Measurements from ENCODE around the gene CHRNA5. TPM values are rescaled to one million over a fixed set of nuclear protein-coding genes. Genes with fewer than 3 reads are reported as not detected.

The CHRNA5 gene
- total RNA-seq, 1 experiment from 2014 or later: 10.0 TPM

- Histone ChIP-seq H3K27me3 (ENCODE audit: control insufficient read depth, insufficient read depth, low read length) (peaks cover 36% of the 10 kb centered on the region), H3K36me3 (replicated peaks; ENCODE audit: control insufficient read depth, insufficient read depth, low read length) (no peaks in the 10 kb centered on the region), H3K4me3 (ENCODE audit: insufficient read depth, low read depth, low read length) (peak overlapping the region; percentile 63)
- peak; percentile 92 for DNase-seq
Measured at GRCh38 chr15:78620021-78620526, 54.8 kb downstream of the CHRNA5 start.

- Histone ChIP-seq H3K36me3 (replicated peaks; ENCODE audit: control insufficient read depth, insufficient read depth, low read length) (no peaks in the 10 kb centered on the region), H3K4me3 (ENCODE audit: insufficient read depth, low read depth, low read length) (peak within 1 kb of the TSS; percentile 63), H3K27me3 (ENCODE audit: control insufficient read depth, insufficient read depth, low read length) (peaks cover 36% of the 10 kb centered on the region)
- DNase-seq: peak; percentile 93
Measured at GRCh38 chr15:78620527-78621421, 55.5 kb downstream of the CHRNA5 start, which contains the start of gene CHRNA3. Gene CHRNA3, minus strand, starts transcription at chr15:78620996. Its CDS starts 202 bp downstream, at chr15:78620794.

GRCh38 chr15:78621810-78622402 is 56.6 kb downstream of the CHRNA5 start:
- H3K4me3 ChIP-seq (ENCODE audit: insufficient read depth, low read depth, low read length): no peak overlapping the region
- no peak for DNase-seq
- H3K36me3 ChIP-seq (replicated peaks; ENCODE audit: control insufficient read depth, insufficient read depth, low read length): no peaks in the 10 kb centered on the region
- peaks cover 36% of the 10 kb centered on the region for H3K27me3 ChIP-seq (ENCODE audit: control insufficient read depth, insufficient read depth, low read length)

- Histone ChIP-seq H3K36me3 (replicated peaks; ENCODE audit: control insufficient read depth, insufficient read depth, low read length) (no peaks in the 10 kb centered on the region), H3K4me3 (ENCODE audit: insufficient read depth, low read depth, low read length) (no peak overlapping the region), H3K27me3 (ENCODE audit: control insufficient read depth, insufficient read depth, low read length) (peaks cover 34% of the 10 kb centered on the region)
- DNase-seq: no peak
Measured at GRCh38 chr15:78623786-78624497, 58.6 kb downstream of the CHRNA5 start.

- Histone ChIP-seq H3K27me3 (ENCODE audit: control insufficient read depth, insufficient read depth, low read length) (peaks cover 24% of the 10 kb centered on the region), H3K4me3 (ENCODE audit: insufficient read depth, low read depth, low read length) (no peak overlapping the region), H3K36me3 (replicated peaks; ENCODE audit: control insufficient read depth, insufficient read depth, low read length) (no peaks in the 10 kb centered on the region)
- DNase-seq: peak; percentile 28
Measured at GRCh38 chr15:78624651-78625590, 59.6 kb downstream of the CHRNA5 start.

GRCh38 chr15:78625606-78626280 is 60.4 kb downstream of the CHRNA5 start:
- Histone ChIP-seq H3K36me3 (replicated peaks; ENCODE audit: control insufficient read depth, insufficient read depth, low read length) (no peaks in the 10 kb centered on the region), H3K27me3 (ENCODE audit: control insufficient read depth, insufficient read depth, low read length) (peaks cover 16% of the 10 kb centered on the region), H3K4me3 (ENCODE audit: insufficient read depth, low read depth, low read length) (no peak overlapping the region)
- peak; percentile 24 for DNase-seq

- DNase-seq: no peak
- H3K36me3 ChIP-seq (replicated peaks; ENCODE audit: control insufficient read depth, insufficient read depth, low read length): no peaks in the 10 kb centered on the region
- peaks cover 10% of the 10 kb centered on the region for H3K27me3 ChIP-seq (ENCODE audit: control insufficient read depth, insufficient read depth, low read length)
- no peak overlapping the region for H3K4me3 ChIP-seq (ENCODE audit: insufficient read depth, low read depth, low read length)
Measured at GRCh38 chr15:78626381-78626995, 61.2 kb downstream of the CHRNA5 start.

- DNase-seq: no peak
- Histone ChIP-seq H3K36me3 (replicated peaks; ENCODE audit: control insufficient read depth, insufficient read depth, low read length) (no peaks in the 10 kb centered on the region), H3K27me3 (ENCODE audit: control insufficient read depth, insufficient read depth, low read length) (peaks cover 1% of the 10 kb centered on the region), H3K4me3 (ENCODE audit: insufficient read depth, low read depth, low read length) (no peak overlapping the region)
Measured at GRCh38 chr15:78627348-78627747, 62.0 kb downstream of the CHRNA5 start.

GRCh38 chr15:78628227-78628626 is 62.9 kb downstream of the CHRNA5 start:
- Histone ChIP-seq H3K27me3 (ENCODE audit: control insufficient read depth, insufficient read depth, low read length) (no peaks in the 10 kb centered on the region), H3K4me3 (ENCODE audit: insufficient read depth, low read depth, low read length) (no peak overlapping the region), H3K36me3 (replicated peaks; ENCODE audit: control insufficient read depth, insufficient read depth, low read length) (no peaks in the 10 kb centered on the region)
- no peak for DNase-seq

- no peak for DNase-seq
Measured at GRCh38 chr15:78629031-78629715, 63.9 kb downstream of the CHRNA5 start.

GRCh38 chr15:78629716-78630065 is 64.4 kb downstream of the CHRNA5 start:
- Histone ChIP-seq H3K4me3 (ENCODE audit: insufficient read depth, low read depth, low read length) (no peak overlapping the region), H3K27me3 (ENCODE audit: control insufficient read depth, insufficient read depth, low read length) (no peaks in the 10 kb centered on the region), H3K36me3 (replicated peaks; ENCODE audit: control insufficient read depth, insufficient read depth, low read length) (no peaks in the 10 kb centered on the region)
- DNase-seq: no peak

More at GRCh38 chr15:78629031-78629715, 63.9 kb downstream of the CHRNA5 start:
- Histone ChIP-seq H3K36me3 (replicated peaks; ENCODE audit: control insufficient read depth, insufficient read depth, low read length) (no peaks in the 10 kb centered on the region), H3K4me3 (ENCODE audit: insufficient read depth, low read depth, low read length) (no peak overlapping the region), H3K27me3 (ENCODE audit: control insufficient read depth, insufficient read depth, low read length) (no peaks in the 10 kb centered on the region)

- no peaks in the 10 kb centered on the region for H3K27me3 ChIP-seq (ENCODE audit: control insufficient read depth, insufficient read depth, low read length)
- H3K4me3 ChIP-seq (ENCODE audit: insufficient read depth, low read depth, low read length): no peak overlapping the region
- no peaks in the 10 kb centered on the region for H3K36me3 ChIP-seq (replicated peaks; ENCODE audit: control insufficient read depth, insufficient read depth, low read length)
- DNase-seq: no peak
Measured at GRCh38 chr15:78630886-78631633, 65.7 kb downstream of the CHRNA5 start.
